ENCODE results near the gene PPP1R8. TPM values are rescaled to one million over a fixed set of nuclear protein-coding genes. Genes with fewer than 3 reads are reported as not detected.

PPP1R8 gene
- total and polyA plus RNA-seq, 2 of the 8 experiments (the other 6 are each of a cell fraction or from before 2014, with no cell fraction given) = 33.4 to 51.8 TPM

DNA sequence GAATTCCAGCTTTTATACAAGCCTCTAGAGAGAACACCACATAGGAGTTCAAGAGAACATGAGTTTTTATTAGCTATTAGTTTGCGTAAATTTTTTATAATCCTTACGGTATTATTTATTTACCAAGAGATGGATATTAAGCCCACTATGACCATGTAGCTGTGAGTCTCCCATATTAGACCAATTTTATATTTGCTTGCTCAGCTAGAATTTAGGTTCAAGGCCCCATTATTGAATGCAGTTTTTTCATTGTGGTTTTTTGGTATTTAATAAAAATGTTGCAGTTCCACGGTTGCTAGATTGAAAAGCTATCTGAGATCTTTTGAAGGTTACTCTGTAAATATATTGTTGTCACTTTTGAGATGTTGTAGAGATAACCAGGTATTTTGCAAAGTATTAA is 2.9 kb downstream of the PPP1R8 start (continued):
- TF ChIP-seq, protein P1, sequence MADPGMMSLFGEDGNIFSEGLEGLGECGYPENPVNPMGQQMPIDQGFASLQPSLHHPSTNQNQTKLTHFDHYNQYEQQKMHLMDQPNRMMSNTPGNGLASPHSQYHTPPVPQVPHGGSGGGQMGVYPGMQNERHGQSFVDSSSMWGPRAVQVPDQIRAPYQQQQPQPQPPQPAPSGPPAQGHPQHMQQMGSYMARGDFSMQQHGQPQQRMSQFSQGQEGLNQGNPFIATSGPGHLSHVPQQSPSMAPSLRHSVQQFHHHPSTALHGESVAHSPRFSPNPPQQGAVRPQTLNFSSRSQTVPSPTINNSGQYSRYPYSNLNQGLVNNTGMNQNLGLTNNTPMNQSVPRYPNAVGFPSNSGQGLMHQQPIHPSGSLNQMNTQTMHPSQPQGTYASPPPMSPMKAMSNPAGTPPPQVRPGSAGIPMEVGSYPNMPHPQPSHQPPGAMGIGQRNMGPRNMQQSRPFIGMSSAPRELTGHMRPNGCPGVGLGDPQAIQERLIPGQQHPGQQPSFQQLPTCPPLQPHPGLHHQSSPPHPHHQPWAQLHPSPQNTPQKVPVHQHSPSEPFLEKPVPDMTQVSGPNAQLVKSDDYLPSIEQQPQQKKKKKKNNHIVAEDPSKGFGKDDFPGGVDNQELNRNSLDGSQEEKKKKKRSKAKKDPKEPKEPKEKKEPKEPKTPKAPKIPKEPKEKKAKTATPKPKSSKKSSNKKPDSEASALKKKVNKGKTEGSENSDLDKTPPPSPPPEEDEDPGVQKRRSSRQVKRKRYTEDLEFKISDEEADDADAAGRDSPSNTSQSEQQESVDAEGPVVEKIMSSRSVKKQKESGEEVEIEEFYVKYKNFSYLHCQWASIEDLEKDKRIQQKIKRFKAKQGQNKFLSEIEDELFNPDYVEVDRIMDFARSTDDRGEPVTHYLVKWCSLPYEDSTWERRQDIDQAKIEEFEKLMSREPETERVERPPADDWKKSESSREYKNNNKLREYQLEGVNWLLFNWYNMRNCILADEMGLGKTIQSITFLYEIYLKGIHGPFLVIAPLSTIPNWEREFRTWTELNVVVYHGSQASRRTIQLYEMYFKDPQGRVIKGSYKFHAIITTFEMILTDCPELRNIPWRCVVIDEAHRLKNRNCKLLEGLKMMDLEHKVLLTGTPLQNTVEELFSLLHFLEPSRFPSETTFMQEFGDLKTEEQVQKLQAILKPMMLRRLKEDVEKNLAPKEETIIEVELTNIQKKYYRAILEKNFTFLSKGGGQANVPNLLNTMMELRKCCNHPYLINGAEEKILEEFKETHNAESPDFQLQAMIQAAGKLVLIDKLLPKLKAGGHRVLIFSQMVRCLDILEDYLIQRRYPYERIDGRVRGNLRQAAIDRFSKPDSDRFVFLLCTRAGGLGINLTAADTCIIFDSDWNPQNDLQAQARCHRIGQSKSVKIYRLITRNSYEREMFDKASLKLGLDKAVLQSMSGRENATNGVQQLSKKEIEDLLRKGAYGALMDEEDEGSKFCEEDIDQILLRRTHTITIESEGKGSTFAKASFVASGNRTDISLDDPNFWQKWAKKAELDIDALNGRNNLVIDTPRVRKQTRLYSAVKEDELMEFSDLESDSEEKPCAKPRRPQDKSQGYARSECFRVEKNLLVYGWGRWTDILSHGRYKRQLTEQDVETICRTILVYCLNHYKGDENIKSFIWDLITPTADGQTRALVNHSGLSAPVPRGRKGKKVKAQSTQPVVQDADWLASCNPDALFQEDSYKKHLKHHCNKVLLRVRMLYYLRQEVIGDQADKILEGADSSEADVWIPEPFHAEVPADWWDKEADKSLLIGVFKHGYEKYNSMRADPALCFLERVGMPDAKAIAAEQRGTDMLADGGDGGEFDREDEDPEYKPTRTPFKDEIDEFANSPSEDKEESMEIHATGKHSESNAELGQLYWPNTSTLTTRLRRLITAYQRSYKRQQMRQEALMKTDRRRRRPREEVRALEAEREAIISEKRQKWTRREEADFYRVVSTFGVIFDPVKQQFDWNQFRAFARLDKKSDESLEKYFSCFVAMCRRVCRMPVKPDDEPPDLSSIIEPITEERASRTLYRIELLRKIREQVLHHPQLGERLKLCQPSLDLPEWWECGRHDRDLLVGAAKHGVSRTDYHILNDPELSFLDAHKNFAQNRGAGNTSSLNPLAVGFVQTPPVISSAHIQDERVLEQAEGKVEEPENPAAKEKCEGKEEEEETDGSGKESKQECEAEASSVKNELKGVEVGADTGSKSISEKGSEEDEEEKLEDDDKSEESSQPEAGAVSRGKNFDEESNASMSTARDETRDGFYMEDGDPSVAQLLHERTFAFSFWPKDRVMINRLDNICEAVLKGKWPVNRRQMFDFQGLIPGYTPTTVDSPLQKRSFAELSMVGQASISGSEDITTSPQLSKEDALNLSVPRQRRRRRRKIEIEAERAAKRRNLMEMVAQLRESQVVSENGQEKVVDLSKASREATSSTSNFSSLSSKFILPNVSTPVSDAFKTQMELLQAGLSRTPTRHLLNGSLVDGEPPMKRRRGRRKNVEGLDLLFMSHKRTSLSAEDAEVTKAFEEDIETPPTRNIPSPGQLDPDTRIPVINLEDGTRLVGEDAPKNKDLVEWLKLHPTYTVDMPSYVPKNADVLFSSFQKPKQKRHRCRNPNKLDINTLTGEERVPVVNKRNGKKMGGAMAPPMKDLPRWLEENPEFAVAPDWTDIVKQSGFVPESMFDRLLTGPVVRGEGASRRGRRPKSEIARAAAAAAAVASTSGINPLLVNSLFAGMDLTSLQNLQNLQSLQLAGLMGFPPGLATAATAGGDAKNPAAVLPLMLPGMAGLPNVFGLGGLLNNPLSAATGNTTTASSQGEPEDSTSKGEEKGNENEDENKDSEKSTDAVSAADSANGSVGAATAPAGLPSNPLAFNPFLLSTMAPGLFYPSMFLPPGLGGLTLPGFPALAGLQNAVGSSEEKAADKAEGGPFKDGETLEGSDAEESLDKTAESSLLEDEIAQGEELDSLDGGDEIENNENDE (IDR thresholded peaks at IDR 0.05; ENCODE audit: insufficient replicate concordance, low read length) = no peak
- TF ChIP-seq, protein P2, sequence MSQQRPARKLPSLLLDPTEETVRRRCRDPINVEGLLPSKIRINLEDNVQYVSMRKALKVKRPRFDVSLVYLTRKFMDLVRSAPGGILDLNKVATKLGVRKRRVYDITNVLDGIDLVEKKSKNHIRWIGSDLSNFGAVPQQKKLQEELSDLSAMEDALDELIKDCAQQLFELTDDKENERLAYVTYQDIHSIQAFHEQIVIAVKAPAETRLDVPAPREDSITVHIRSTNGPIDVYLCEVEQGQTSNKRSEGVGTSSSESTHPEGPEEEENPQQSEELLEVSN (IDR thresholded peaks at IDR 0.05) = no peak
- no peak for TF ChIP-seq SIRT6 (IDR thresholded peaks at IDR 0.05; ENCODE audit: low read length)
- no peak for TF ChIP-seq CREB1 (IDR thresholded peaks at IDR 0.05)
- TF ChIP-seq EP300 (IDR thresholded peaks at IDR 0.05; ENCODE audit: borderline replicate concordance in 1 of 2, low read depth in 2 of 2, low read length in 2 of 2) = no peak
- no peak for TF ChIP-seq NANOG (IDR thresholded peaks at IDR 0.05; ENCODE audit: insufficient read depth, low read depth, low read length, poor library complexity, severe bottlenecking)
- no peak for TF ChIP-seq BACH1 (IDR thresholded peaks at IDR 0.05; ENCODE audit: low read length)
- TF ChIP-seq KDM4A (IDR thresholded peaks at IDR 0.05; ENCODE audit: low read depth, low read length, severe bottlenecking) = no peak
- no peak for TF ChIP-seq CTBP2 (IDR thresholded peaks at IDR 0.05; ENCODE audit: borderline replicate concordance, insufficient read depth, insufficient read length, low read length)

Measured in H1 (cell line).